Karpas-422 (cell line): ENCODE measurements around the gene OVCH1. TPM values are rescaled to one million over a fixed set of nuclear protein-coding genes. Genes with fewer than 3 reads are reported as not detected.

Source experiments
- DNase-seq: peaks from one replicate; pipeline ENCODE4 v3.0.0-alpha.2; 2015
- H2AFZ ChIP-seq: fragments of 200-600 bp; sonication (generic); 2 replicates; pipeline ENCODE4 v1.6.1; 2014; ENCODE audit warnings: antibody characterized with exemption, low read length, mixed read lengths
- H3K27ac ChIP-seq: fragments of 200-600 bp; sonication (generic); 2 replicates; pipeline ENCODE4 v1.5.1; 2014; ENCODE audit warnings: mild to moderate bottlenecking, low read length, moderate library complexity
- H3K27me3 ChIP-seq: fragments of 200-600 bp; sonication (generic); 2 replicates; pipeline ENCODE4 v1.6.1; 2014; ENCODE audit warnings: low read length, mixed read lengths
- H3K36me3 ChIP-seq: fragments of 200-600 bp; sonication (generic); 2 replicates; pipeline ENCODE4 v1.6.1; 2014; ENCODE audit warnings: low read length, mixed read lengths; ENCODE audit not compliant: insufficient read depth
- H3K4me1 ChIP-seq: fragments of 200-600 bp; sonication (generic); 2 replicates; pipeline ENCODE4 v1.6.1; 2014; ENCODE audit warnings: mild to moderate bottlenecking, low read length, mixed read lengths
- H3K4me2 ChIP-seq: fragments of 200-600 bp; sonication (generic); 2 replicates; pipeline ENCODE4 v1.6.1; 2014; ENCODE audit warnings: low read length, low read depth, mild to moderate bottlenecking; ENCODE audit not compliant: poor library complexity, severe bottlenecking
- H3K4me3 ChIP-seq: fragments of 200-600 bp; sonication (generic); 2 replicates; pipeline ENCODE4 v1.5.1; 2014; ENCODE audit warnings: mild to moderate bottlenecking, antibody characterized with exemption, low read length, mixed read lengths
- H3K79me2 ChIP-seq: fragments of 200-600 bp; sonication (generic); 2 replicates; pipeline ENCODE4 v1.6.1; 2014; ENCODE audit warnings: mild to moderate bottlenecking, low read length, mixed read lengths
- H3K9ac ChIP-seq: fragments of 200-600 bp; sonication (generic); 2 replicates; pipeline ENCODE4 v1.6.0; 2014; ENCODE audit warnings: low read length
- H3K9me2 ChIP-seq: fragments of 200-600 bp; sonication (generic), shearing (Covaris generic); replicated peaks from 2 replicates; pipeline ENCODE4 v1.6.0; 2014; ENCODE audit warnings: mild to moderate bottlenecking, low read length, moderate library complexity; ENCODE audit not compliant: insufficient read depth
- H3K9me3 ChIP-seq: fragments of 300-700, 200-600 bp; sonication (generic); 2 replicates; pipeline ENCODE4 v1.6.1; 2014; ENCODE audit warnings: low read length, mixed read lengths
- H4K20me1 ChIP-seq: fragments of 200-600 bp; sonication (generic); 2 replicates; pipeline ENCODE4 v1.6.1; 2014; ENCODE audit warnings: mild to moderate bottlenecking, antibody characterized with exemption, low read length, low read depth; ENCODE audit not compliant: insufficient read depth
- total RNA-seq: library from RNA; depleted of rRNA; stranded (reverse); fragments of >200 nt; shearing (Covaris generic); gene quantifications from 2 replicates; pipeline ENCODE4 v1.2.3, GENCODE V29; 2014; ENCODE audit warnings: low replicate concordance; rRNA removed

The OVCH1 gene
- total RNA-seq, 1 experiment from 2014 or later = not detected

DNA sequence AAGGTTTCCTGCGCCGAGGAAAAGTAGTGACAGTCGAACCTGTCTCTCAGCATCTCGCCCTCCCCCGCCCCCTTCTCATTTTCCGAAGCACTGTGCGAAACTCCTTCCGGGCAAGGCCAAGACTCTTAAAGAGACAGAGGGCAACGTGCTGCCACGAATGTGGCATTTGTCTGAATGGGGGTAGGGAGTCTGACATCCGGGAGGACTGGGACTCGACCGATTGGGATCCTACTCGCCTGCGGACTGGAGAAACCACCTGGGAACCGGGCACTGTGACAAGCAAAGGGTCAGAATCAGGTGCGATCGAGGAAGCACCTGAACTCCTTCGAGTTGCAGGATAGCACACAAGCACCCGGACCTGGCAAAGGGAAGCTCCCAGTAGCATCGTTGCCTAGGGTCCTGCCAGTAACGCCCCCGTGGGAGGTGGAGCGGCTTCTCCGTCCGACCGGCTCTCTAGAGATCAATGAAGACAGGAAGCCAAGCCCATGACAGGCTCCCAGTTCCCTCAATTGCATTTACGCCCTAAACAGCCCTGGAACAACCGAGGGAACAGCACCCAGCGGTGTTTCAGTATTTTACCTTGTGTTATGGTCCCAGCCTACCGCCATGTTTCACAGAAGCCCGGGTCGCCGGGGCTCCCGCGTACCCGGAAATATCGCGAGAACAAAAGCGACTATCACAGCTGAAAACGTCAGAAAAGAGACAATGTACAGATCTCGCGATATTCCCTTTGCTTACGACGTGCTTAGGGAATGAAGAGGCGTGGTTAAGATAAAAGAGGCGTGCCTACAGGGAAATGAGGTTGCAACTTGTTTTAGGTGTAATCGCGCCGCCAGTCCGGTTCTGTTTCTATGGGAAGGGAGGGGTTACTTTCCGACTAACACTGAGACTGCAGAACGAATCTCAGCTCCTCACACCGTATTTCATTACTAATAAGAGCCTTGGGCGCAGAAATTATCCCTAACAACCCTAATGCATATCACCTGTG, 116.7 kb downstream of the OVCH1 start, which contains the start of gene ERGIC2:
ERGIC2 (minus strand) TSS at position 637 of the 988 bp plus-strand sequence. CDS start 9,539 bp downstream, outside the sequence.
- H3K36me3 ChIP-seq = peaks cover 27% of the 10 kb centered on the region
- no peaks in the 10 kb centered on the region for H3K9me3 ChIP-seq
- peak within 1 kb of the TSS; percentile 97 for H2AFZ ChIP-seq
- peak within 1 kb of the TSS; percentile 82 for H3K27ac ChIP-seq
- H3K9me2 ChIP-seq = no peaks in the 10 kb centered on the region
- H3K9ac ChIP-seq = peak within 1 kb of the TSS; percentile 98
- H3K79me2 ChIP-seq = peaks cover 51% of the 10 kb centered on the region
- peak within 1 kb of the TSS; percentile 98 for H3K4me2 ChIP-seq
- DNase-seq = peak; percentile 99
- no peaks in the 10 kb centered on the region for H3K27me3 ChIP-seq
- peak within 1 kb of the TSS; percentile 98 for H3K4me3 ChIP-seq
- H3K4me1 ChIP-seq = peaks cover 32% of the 10 kb centered on the region
- H4K20me1 ChIP-seq = peaks cover 6% of the 10 kb centered on the region

Other genes starting within 250 kb of the OVCH1 start
- 43.9 and 99.3 TPM in 2 replicates for gene ERGIC2, start 116.5 kb downstream of the OVCH1 start, total RNA-seq